H9 (cell line): ENCODE measurements around the gene MSS51. TPM values are rescaled to one million over a fixed set of nuclear protein-coding genes. Genes with fewer than 3 reads are reported as not detected.

Experiments
- DNase-seq: peaks from one replicate; pipeline ENCODE4 v3.0.0-alpha.2; 2017
- H2AFZ ChIP-seq: one replicate; pipeline ENCODE4 v1.6.1; 2013; ENCODE audit warnings: mild to moderate bottlenecking, low read length, control low read depth, moderate library complexity
- H2AK5ac ChIP-seq: 2 replicates; pipeline ENCODE4 v1.6.1; 2013; ENCODE audit warnings: low read length, control low read depth, mixed read lengths; ENCODE audit not compliant: insufficient read length
- H2BK120ac ChIP-seq: one replicate; pipeline ENCODE4 v1.6.1; 2013; ENCODE audit warnings: low read depth, mild to moderate bottlenecking, low read length, control low read depth, inconsistent platforms; ENCODE audit not compliant: poor library complexity, severe bottlenecking
- H2BK12ac ChIP-seq: 2 replicates; pipeline ENCODE4 v1.6.1; 2013; ENCODE audit warnings: low read length, control low read depth, mixed read lengths, low read depth; ENCODE audit not compliant: insufficient read length
- H2BK15ac ChIP-seq: 2 replicates; pipeline ENCODE4 v1.6.1; 2013; ENCODE audit warnings: low read depth, low read length, control low read depth
- H2BK20ac ChIP-seq: one replicate; pipeline ENCODE4 v1.6.1; 2013; ENCODE audit warnings: low read depth, mild to moderate bottlenecking, low read length, control low read depth, inconsistent platforms; ENCODE audit not compliant: poor library complexity, severe bottlenecking
- H2BK5ac ChIP-seq: 2 replicates; pipeline ENCODE4 v1.6.1; 2013; ENCODE audit warnings: low read length, control low read depth, mixed read lengths; ENCODE audit not compliant: insufficient read length
- H3K14ac ChIP-seq: 2 replicates; pipeline ENCODE4 v1.6.1; 2013; ENCODE audit warnings: low read length, control low read depth; ENCODE audit not compliant: insufficient read depth
- H3K18ac ChIP-seq: 2 replicates; pipeline ENCODE4 v1.6.1; 2013; ENCODE audit warnings: low read depth, mild to moderate bottlenecking, mixed read lengths, low read length, control low read depth; ENCODE audit not compliant: insufficient read length
- H3K23ac ChIP-seq: 2 replicates; pipeline ENCODE4 v1.6.1; 2013; ENCODE audit warnings: low read length, control low read depth, mixed read lengths, low read depth; ENCODE audit not compliant: insufficient read length
- H3K23me2 ChIP-seq: 2 replicates; pipeline ENCODE4 v1.6.1; 2013; ENCODE audit warnings: low read depth, mild to moderate bottlenecking, mixed read lengths, low read length, control low read depth; ENCODE audit not compliant: insufficient read length, poor library complexity, severe bottlenecking
- H3K27ac ChIP-seq: 2 replicates; pipeline ENCODE4 v1.5.1; 2013; ENCODE audit warnings: low read length, control low read depth, mixed read lengths, low read depth; ENCODE audit not compliant: insufficient read length
- H3K27me3 ChIP-seq: 2 replicates; pipeline ENCODE4 v1.6.1; 2013; ENCODE audit warnings: low read length, control low read depth, inconsistent platforms; ENCODE audit not compliant: insufficient read depth
- H3K4ac ChIP-seq: 2 replicates; pipeline ENCODE4 v1.6.1; 2013; ENCODE audit warnings: low read depth, mild to moderate bottlenecking, control low read depth, inconsistent platforms, low read length, moderate library complexity
- H3K4me1 ChIP-seq: 2 replicates; pipeline ENCODE4 v1.6.1; 2013; ENCODE audit warnings: low read length, control low read depth, inconsistent platforms; ENCODE audit not compliant: insufficient read depth
- H3K4me2 ChIP-seq: 2 replicates; pipeline ENCODE4 v1.6.1; 2013; ENCODE audit warnings: low read length, control low read depth, mixed read lengths; ENCODE audit not compliant: insufficient read length, insufficient read depth
- H3K56ac ChIP-seq: 2 replicates; pipeline ENCODE4 v1.6.1; 2013; ENCODE audit warnings: low read depth, mild to moderate bottlenecking, mixed read lengths, low read length, control low read depth; ENCODE audit not compliant: insufficient read length
- H3K79me1 ChIP-seq: 2 replicates; pipeline ENCODE4 v1.6.1; 2013; ENCODE audit warnings: low read depth, mild to moderate bottlenecking, moderate library complexity, low read length, control low read depth, inconsistent platforms; ENCODE audit not compliant: insufficient read depth, poor library complexity, severe bottlenecking
- H3K79me2 ChIP-seq: 2 replicates; pipeline ENCODE4 v1.6.1; 2013; ENCODE audit warnings: low read length, control low read depth, inconsistent platforms; ENCODE audit not compliant: insufficient read depth
- H3K9ac ChIP-seq: 2 replicates; pipeline ENCODE4 v1.6.1; 2013; ENCODE audit warnings: low read length, control low read depth, mixed read lengths; ENCODE audit not compliant: insufficient read length; ENCODE audit errors: extremely low read depth
- H3K9me3 ChIP-seq: one replicate; pipeline ENCODE4 v1.6.1; 2013; ENCODE audit warnings: low read depth, low read length, inconsistent platforms; ENCODE audit not compliant: control insufficient read depth
- H3T11ph ChIP-seq: one replicate; pipeline ENCODE4 v1.6.1; 2013; ENCODE audit warnings: mild to moderate bottlenecking, low read length, control low read depth, inconsistent platforms
- H4K20me1 ChIP-seq: one replicate; pipeline ENCODE4 v1.6.1; 2013; ENCODE audit not compliant: control insufficient read depth, insufficient read length, insufficient read depth
- H4K5ac ChIP-seq: 2 replicates; pipeline ENCODE4 v1.6.1; 2013; ENCODE audit warnings: low read depth, mild to moderate bottlenecking, mixed read lengths, low read length, control low read depth; ENCODE audit not compliant: insufficient read length
- H4K8ac ChIP-seq: replicated peaks from 2 replicates; pipeline ENCODE4 v1.6.1; 2013; ENCODE audit warnings: low read length, control low read depth, mixed read lengths, low read depth; ENCODE audit not compliant: insufficient read length
- H4K91ac ChIP-seq: 2 replicates; pipeline ENCODE4 v1.6.1; 2013; ENCODE audit warnings: low read depth, mild to moderate bottlenecking, moderate library complexity, mixed read lengths, low read length, control low read depth; ENCODE audit not compliant: insufficient read length
- H3K27ac Mint-ChIP-seq, 3 experiments: 2 replicates in 2 of 3; 3 replicates in 1 of 3; pipeline ENCODE4 v1.8.0; 2020 to 2021; ENCODE audit warnings: mixed read lengths in 3 of 3, mild to moderate bottlenecking in 1 of 3, moderate library complexity in 1 of 3
- H3K27me3 Mint-ChIP-seq: 2 replicates; pipeline ENCODE4 v1.8.0; 2021; ENCODE audit warnings: low read depth, mild to moderate bottlenecking, moderate library complexity, mixed read lengths
- H3K36me3 Mint-ChIP-seq, 3 experiments: 2 replicates in 2 of 3; 3 replicates in 1 of 3; pipeline ENCODE4 v1.8.0; 2020 to 2021; ENCODE audit warnings: low read depth in 3 of 3, mixed read lengths in 3 of 3; ENCODE audit not compliant: insufficient read depth in 1 of 3
- H3K4me1 Mint-ChIP-seq, 2 experiments: 2 replicates each; pipeline ENCODE4 v1.8.0; 2020; ENCODE audit warnings: mixed read lengths in 2 of 2
- H3K4me3 Mint-ChIP-seq, 2 experiments: 2 replicates in 1 of 2; 3 replicates in 1 of 2; pipeline ENCODE4 v1.8.0; 2020 to 2021; ENCODE audit warnings: mild to moderate bottlenecking in 2 of 2, mixed read lengths in 2 of 2, moderate library complexity in 1 of 2
- H3K9me3 Mint-ChIP-seq, 2 experiments: 2 replicates in 1 of 2; 3 replicates in 1 of 2; pipeline ENCODE4 v1.8.0; 2020; ENCODE audit warnings: mild to moderate bottlenecking in 2 of 2, mixed read lengths in 2 of 2, moderate library complexity in 1 of 2
- CTCF ChIP-seq: fragments of 200-600 bp; sonication (generic); conservative IDR thresholded peaks from 3 replicates; pipeline ENCODE4 v1.8.0; 2021; ENCODE audit warnings: antibody characterized with exemption, mild to moderate bottlenecking
- WGBS: extraction: QIAGEN DNeasy Blood & Tissue Kit; methylation state at CpG from one replicate; pipeline ENCODE4 v1.1.7; 2013; ENCODE audit warnings: missing lambda C conversion rate, low lambda C conversion rate, mixed read lengths; ENCODE audit not compliant: insufficient read length; ENCODE audit errors: extremely low coverage; 5-methylcytosine and 5-hydroxymethylcytosine counted together
- total RNA-seq: library from RNA; stranded (reverse); gene quantifications from 2 replicates; pipeline ENCODE4 v1.2.1, GENCODE V29; 2021

Gene MSS51
- total RNA-seq, 1 experiment from 2014 or later: 1.9 TPM

DNA sequence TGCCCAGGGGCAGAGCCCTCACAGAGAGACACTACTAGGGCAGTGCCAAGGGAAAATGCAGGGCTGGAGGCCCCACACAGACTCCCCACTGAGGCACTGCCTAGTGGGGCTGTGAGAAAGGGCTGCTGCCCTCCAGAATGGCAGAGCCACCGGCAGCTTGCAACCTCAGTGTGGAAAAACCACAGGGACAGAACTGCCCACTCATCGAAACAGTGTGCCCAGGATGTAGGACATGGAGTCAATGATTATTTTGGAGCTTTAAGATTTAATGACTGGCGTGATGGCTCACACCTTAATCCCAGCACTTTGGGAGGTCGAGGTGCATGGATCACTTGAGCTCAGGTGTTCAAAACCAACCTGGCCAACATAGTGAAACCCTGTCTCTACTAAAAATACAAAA, 27.5 kb upstream of the MSS51 start:
- H3K4me1 ChIP-seq: no peaks in the 10 kb centered on the region
- no peaks in the 10 kb centered on the region for H3K27me3 ChIP-seq
- H4K8ac ChIP-seq: no peak overlapping the region
- H3K4me1 Mint-ChIP-seq: peaks cover 3 to 6% of the 10 kb centered on the region in 2 experiments; a peak in 3 of 4 replicates
- no peak overlapping the region for H3K56ac ChIP-seq
- H4K5ac ChIP-seq: no peak overlapping the region
- H3T11ph ChIP-seq: no peak overlapping the region
- H2BK15ac ChIP-seq: no peak overlapping the region
- WGBS: no CpG with 5 or more reads among the region's 4 CpGs
- H4K20me1 ChIP-seq: no peaks in the 10 kb centered on the region
- no peaks in the 10 kb centered on the region for H3K79me1 ChIP-seq
- H2BK12ac ChIP-seq: no peak overlapping the region
- no peak overlapping the region for H3K4me3 Mint-ChIP-seq
- no peak overlapping the region; a peak in 1 of 7 replicates for H3K27ac Mint-ChIP-seq
- peaks cover 0 to 27% (median 3%) of the 10 kb centered on the region in 3 experiments; a peak in 3 of 7 replicates for H3K36me3 Mint-ChIP-seq
- H3K27ac ChIP-seq: no peak overlapping the region
- no peaks in the 10 kb centered on the region for H3K27me3 Mint-ChIP-seq
- no peak overlapping the region for H2AFZ ChIP-seq
- no peaks in the 10 kb centered on the region for H3K23me2 ChIP-seq
- no peaks in the 10 kb centered on the region for H3K9me3 Mint-ChIP-seq
- H2AK5ac ChIP-seq: no peak overlapping the region
- H3K4ac ChIP-seq: no peak overlapping the region
- no peaks in the 10 kb centered on the region for H3K79me2 ChIP-seq
- H3K14ac ChIP-seq: no peak overlapping the region
- no peak overlapping the region for H2BK120ac ChIP-seq
- H3K9me3 ChIP-seq: no peaks in the 10 kb centered on the region
- no peak overlapping the region for H3K23ac ChIP-seq
- H3K18ac ChIP-seq: no peak overlapping the region
- no peak overlapping the region for H3K9ac ChIP-seq
- H2BK5ac ChIP-seq: no peak overlapping the region
- no peak overlapping the region for H3K4me2 ChIP-seq
- no peak overlapping the region for H2BK20ac ChIP-seq
- H4K91ac ChIP-seq: no peak overlapping the region
- DNase-seq: no peak
- TF ChIP-seq CTCF: no peak
